HEK293 (cell line): Measurements from ENCODE around the gene APRT.

ENCODE experiments used
- ATF2 ChIP-seq: fragments of 450-650 bp; formaldehyde crosslinking; IDR thresholded peaks from 2 replicates; pipeline ENCODE4 v1.5.1; 2016; ENCODE audit warnings: missing biosample characterization, missing genetic modification characterization, low read depth
- BCL11A ChIP-seq: fragments of 450-650 bp; formaldehyde crosslinking; IDR thresholded peaks from 2 replicates; pipeline ENCODE4 v1.5.1; 2016; ENCODE audit warnings: low read depth, missing biosample characterization, missing genetic modification characterization
- GLIS2 ChIP-seq: fragments of 450-650 bp; formaldehyde crosslinking; IDR thresholded peaks from 2 replicates; pipeline ENCODE4 v1.5.1; 2016; ENCODE audit warnings: missing biosample characterization, missing genetic modification characterization
- HOXD13 ChIP-seq: sonication (generic); formaldehyde crosslinking; IDR thresholded peaks from 2 replicates; pipeline ENCODE4 v1.8.0; 2022; ENCODE audit warnings: missing genetic modification reagents, borderline replicate concordance
- KLF7 ChIP-seq: fragments of 450-650 bp; formaldehyde crosslinking; IDR thresholded peaks from 2 replicates; pipeline ENCODE4 v1.5.1; 2016; ENCODE audit warnings: missing biosample characterization, missing genetic modification characterization, borderline replicate concordance
- SALL2 ChIP-seq: fragments of 450-650 bp; formaldehyde crosslinking; IDR thresholded peaks from 2 replicates; pipeline ENCODE4 v1.5.0; 2017; ENCODE audit warnings: missing biosample characterization, mild to moderate bottlenecking, missing genetic modification characterization, borderline replicate concordance
- ZBTB20 ChIP-seq: fragments of 450-650 bp; formaldehyde crosslinking; IDR thresholded peaks from 2 replicates; pipeline ENCODE4 v1.5.1; 2016; ENCODE audit warnings: missing biosample characterization, missing genetic modification characterization
- ZFP41 ChIP-seq: fragments of 450-650 bp; formaldehyde crosslinking; IDR thresholded peaks from 2 replicates; pipeline ENCODE4 v1.5.1; 2016; ENCODE audit warnings: missing biosample characterization, missing genetic modification characterization, borderline replicate concordance
- ZFP69B ChIP-seq: fragments of 450-650 bp; formaldehyde crosslinking; IDR thresholded peaks from 2 replicates; pipeline ENCODE4 v1.5.1; 2016; ENCODE audit warnings: missing biosample characterization, missing genetic modification characterization
- ZNF114 ChIP-seq: fragments of 450-650 bp; formaldehyde crosslinking; IDR thresholded peaks from 2 replicates; pipeline ENCODE4 v1.5.0; 2017; ENCODE audit warnings: missing biosample characterization, missing genetic modification characterization
- ZNF138 ChIP-seq: fragments of 450-650 bp; formaldehyde crosslinking; IDR thresholded peaks from 2 replicates; pipeline ENCODE4 v1.5.1; 2016; ENCODE audit warnings: missing biosample characterization, missing genetic modification characterization, borderline replicate concordance
- ZNF2 ChIP-seq: fragments of 450-650 bp; formaldehyde crosslinking; IDR thresholded peaks from 2 replicates; pipeline ENCODE4 v1.5.1; 2016; ENCODE audit warnings: missing biosample characterization, missing genetic modification characterization
- ZNF211 ChIP-seq: fragments of 450-650 bp; formaldehyde crosslinking; IDR thresholded peaks from 2 replicates; pipeline ENCODE4 v1.5.1; 2016; ENCODE audit warnings: low read depth, missing biosample characterization, missing genetic modification characterization
- ZNF26 ChIP-seq: fragments of 450-650 bp; formaldehyde crosslinking; IDR thresholded peaks from 2 replicates; pipeline ENCODE4 v1.5.1; 2016; ENCODE audit warnings: missing biosample characterization, missing genetic modification characterization
- ZNF311 ChIP-seq: fragments of 450-650 bp; formaldehyde crosslinking; IDR thresholded peaks from 2 replicates; pipeline ENCODE4 v1.5.1; 2017; ENCODE audit warnings: missing biosample characterization, missing genetic modification characterization, borderline replicate concordance
- ZNF362 ChIP-seq: fragments of 450-650 bp; formaldehyde crosslinking; IDR thresholded peaks from 2 replicates; pipeline ENCODE4 v1.5.1; 2016; ENCODE audit warnings: missing biosample characterization, missing genetic modification characterization
- ZNF426 ChIP-seq: fragments of 450-650 bp; formaldehyde crosslinking; IDR thresholded peaks from 2 replicates; pipeline ENCODE4 v1.5.1; 2017; ENCODE audit warnings: missing biosample characterization, missing genetic modification characterization, mild to moderate bottlenecking, inconsistent platforms, moderate library complexity
- ZNF555 ChIP-seq: fragments of 450-650 bp; formaldehyde crosslinking; conservative IDR thresholded peaks from 2 replicates; pipeline ENCODE4 v1.5.1; 2017; ENCODE audit warnings: missing biosample characterization, mild to moderate bottlenecking, missing genetic modification characterization, inconsistent platforms
- ZNF561 ChIP-seq: fragments of 450-650 bp; IDR thresholded peaks from 2 replicates; pipeline ENCODE4 v1.5.1; 2018; ENCODE audit warnings: missing biosample characterization, missing genetic modification characterization, borderline replicate concordance
- ZNF621 ChIP-seq: fragments of 450-650 bp; formaldehyde crosslinking; IDR thresholded peaks from 2 replicates; pipeline ENCODE4 v1.5.1; 2017; ENCODE audit warnings: missing biosample characterization, missing genetic modification characterization
- ZNF623 ChIP-seq: fragments of 450-650 bp; formaldehyde crosslinking; IDR thresholded peaks from 2 replicates; pipeline ENCODE4 v1.5.1; 2016; ENCODE audit warnings: missing biosample characterization, missing genetic modification characterization
- ZNF639 ChIP-seq: fragments of 450-650 bp; formaldehyde crosslinking; IDR thresholded peaks from 2 replicates; pipeline ENCODE4 v1.5.1; 2016; ENCODE audit warnings: missing biosample characterization, missing genetic modification characterization
- ZNF660 ChIP-seq: fragments of 450-650 bp; IDR thresholded peaks from 2 replicates; pipeline ENCODE4 v1.5.1; 2018; ENCODE audit warnings: missing biosample characterization, mild to moderate bottlenecking, missing genetic modification characterization
- ZNF664 ChIP-seq: fragments of 450-650 bp; formaldehyde crosslinking; IDR thresholded peaks from 2 replicates; pipeline ENCODE4 v1.5.1; 2016; ENCODE audit warnings: missing biosample characterization, missing genetic modification characterization
- ZNF704 ChIP-seq: fragments of 450-650 bp; formaldehyde crosslinking; IDR thresholded peaks from 2 replicates; pipeline ENCODE4 v1.5.1; 2016; ENCODE audit warnings: missing biosample characterization, missing genetic modification characterization
- ZNF76 ChIP-seq: fragments of 450-650 bp; formaldehyde crosslinking; IDR thresholded peaks from 2 replicates; pipeline ENCODE4; 2016; ENCODE audit warnings: low read depth, missing biosample characterization, missing genetic modification characterization, borderline replicate concordance
- ZNF777 ChIP-seq: fragments of 450-650 bp; formaldehyde crosslinking; IDR thresholded peaks from 2 replicates; pipeline ENCODE4 v1.5.1; 2017; ENCODE audit warnings: missing biosample characterization, missing genetic modification characterization, borderline replicate concordance
- ZNF791 ChIP-seq: fragments of 450-650 bp; formaldehyde crosslinking; IDR thresholded peaks from 2 replicates; pipeline ENCODE4 v1.5.1; 2016; ENCODE audit warnings: missing biosample characterization, missing genetic modification characterization
- TF ChIP-seq, protein P1 (sequence below): fragments of 450-650 bp; formaldehyde crosslinking; IDR thresholded peaks from 2 replicates; pipeline ENCODE4 v1.5.1; 2016; ENCODE audit warnings: missing biosample characterization, missing genetic modification characterization, low read depth
- TF ChIP-seq, protein P2 (sequence below): fragments of 450-650 bp; formaldehyde crosslinking; IDR thresholded peaks from 2 replicates; pipeline ENCODE4 v1.5.1; 2016; ENCODE audit warnings: missing biosample characterization, missing genetic modification characterization

APRT gene

DNA sequence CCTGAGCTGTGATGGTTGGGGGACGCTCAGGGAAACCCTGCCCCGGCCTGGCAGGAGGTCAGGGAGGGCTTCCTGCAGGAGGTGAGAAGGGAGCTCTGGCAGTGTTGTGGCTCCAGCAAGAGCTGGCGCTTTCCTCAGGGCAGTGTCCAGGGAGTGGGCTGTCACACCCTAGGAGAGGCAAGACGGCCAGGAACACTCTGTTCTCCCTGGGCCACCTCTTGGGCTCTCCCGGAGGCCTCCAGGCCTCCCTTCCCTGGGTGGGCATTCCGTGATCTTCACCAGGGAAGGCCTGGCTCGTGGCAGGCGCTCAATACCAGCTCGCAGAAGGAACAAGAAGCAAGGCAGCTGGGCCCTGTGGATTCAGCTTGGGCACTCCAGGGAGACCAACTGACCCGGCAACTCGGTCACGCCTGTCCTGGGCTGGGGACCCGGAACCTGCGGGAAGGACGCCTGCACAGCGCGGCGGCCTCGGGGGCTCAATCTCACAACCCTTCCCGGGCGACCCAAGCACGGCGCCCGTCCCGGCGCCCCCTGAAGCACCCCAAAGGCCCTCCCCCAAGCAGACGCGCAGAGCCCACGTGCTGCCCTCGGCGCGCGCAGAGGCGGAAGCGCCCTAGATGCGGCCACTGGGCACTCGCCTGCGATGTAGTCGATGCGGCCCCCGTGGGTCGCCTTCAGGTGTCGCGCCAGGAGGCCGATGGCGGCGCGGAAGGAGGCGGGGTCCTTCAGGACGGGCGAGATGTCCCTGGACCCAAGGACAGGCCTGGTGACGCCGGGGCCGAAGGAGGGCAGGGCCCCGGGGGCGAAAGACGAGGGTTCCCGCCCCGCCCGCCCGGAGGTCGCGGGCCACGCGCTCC lies 588 bp downstream of the APRT start (continued):
- no peak for TF ChIP-seq ATF2 (tag by site-specific recombination)
- no peak for TF ChIP-seq HOXD13 (CRISPR knock-in tag)
- TF ChIP-seq BCL11A (tag by site-specific recombination), result peak; percentile 66; the same call in 1 of the 2 replicates
- no peak for TF ChIP-seq ZNF138
- no peak for TF ChIP-seq ZNF623 (tag by site-specific recombination)
- TF ChIP-seq ZNF660 (tag by site-specific recombination), result peak; percentile 9; the same call in 1 of the 2 replicates
- no peak for TF ChIP-seq ZNF791
- no peak for TF ChIP-seq ZNF621 (tag by site-specific recombination)
- TF ChIP-seq KLF7 (tag by site-specific recombination), result no peak
- TF ChIP-seq ZNF555 (tag by site-specific recombination), result no peak
- TF ChIP-seq ZNF76 (tag by site-specific recombination), result no peak
- TF ChIP-seq, protein P1, sequence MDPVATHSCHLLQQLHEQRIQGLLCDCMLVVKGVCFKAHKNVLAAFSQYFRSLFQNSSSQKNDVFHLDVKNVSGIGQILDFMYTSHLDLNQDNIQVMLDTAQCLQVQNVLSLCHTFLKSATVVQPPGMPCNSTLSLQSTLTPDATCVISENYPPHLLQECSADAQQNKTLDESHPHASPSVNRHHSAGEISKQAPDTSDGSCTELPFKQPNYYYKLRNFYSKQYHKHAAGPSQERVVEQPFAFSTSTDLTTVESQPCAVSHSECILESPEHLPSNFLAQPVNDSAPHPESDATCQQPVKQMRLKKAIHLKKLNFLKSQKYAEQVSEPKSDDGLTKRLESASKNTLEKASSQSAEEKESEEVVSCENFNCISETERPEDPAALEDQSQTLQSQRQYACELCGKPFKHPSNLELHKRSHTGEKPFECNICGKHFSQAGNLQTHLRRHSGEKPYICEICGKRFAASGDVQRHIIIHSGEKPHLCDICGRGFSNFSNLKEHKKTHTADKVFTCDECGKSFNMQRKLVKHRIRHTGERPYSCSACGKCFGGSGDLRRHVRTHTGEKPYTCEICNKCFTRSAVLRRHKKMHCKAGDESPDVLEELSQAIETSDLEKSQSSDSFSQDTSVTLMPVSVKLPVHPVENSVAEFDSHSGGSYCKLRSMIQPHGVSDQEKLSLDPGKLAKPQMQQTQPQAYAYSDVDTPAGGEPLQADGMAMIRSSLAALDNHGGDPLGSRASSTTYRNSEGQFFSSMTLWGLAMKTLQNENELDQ (tag by site-specific recombination), result no peak
- TF ChIP-seq SALL2, result no peak
- no peak for TF ChIP-seq ZNF561
- TF ChIP-seq ZNF704 (tag by site-specific recombination), result no peak
- TF ChIP-seq ZNF664 (tag by site-specific recombination), result no peak
- peak; percentile 55; the same call in 1 of the 2 replicates for TF ChIP-seq ZNF639
- 0 out of 2 replicates have a peak, but pooled peaks have one; percentile 15 for TF ChIP-seq ZFP69B (tag by site-specific recombination)
- no peak for TF ChIP-seq ZNF311 (tag by site-specific recombination)
- no peak for TF ChIP-seq ZNF26 (tag by site-specific recombination)
- TF ChIP-seq ZFP41 (tag by site-specific recombination), result no peak
- no peak for TF ChIP-seq ZNF114 (tag by site-specific recombination)
- no peak for TF ChIP-seq ZNF362 (tag by site-specific recombination)
- TF ChIP-seq, protein P2, sequence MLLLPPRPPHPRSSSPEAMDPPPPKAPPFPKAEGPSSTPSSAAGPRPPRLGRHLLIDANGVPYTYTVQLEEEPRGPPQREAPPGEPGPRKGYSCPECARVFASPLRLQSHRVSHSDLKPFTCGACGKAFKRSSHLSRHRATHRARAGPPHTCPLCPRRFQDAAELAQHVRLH (tag by site-specific recombination), result no peak; the same call in 1 of the 2 replicates
- TF ChIP-seq ZBTB20 (tag by site-specific recombination), result peak; percentile 85
- peak; percentile 84 for TF ChIP-seq GLIS2 (tag by site-specific recombination)
- peak; percentile 25; the same call in 1 of the 2 replicates for TF ChIP-seq ZNF2 (tag by site-specific recombination)
- TF ChIP-seq ZNF426, result no peak
- TF ChIP-seq ZNF211 (tag by site-specific recombination), result no peak
- TF ChIP-seq ZNF777 (tag by site-specific recombination), result no peak
